Stimulated activated CD4-positive, alpha-beta T cell treated with anti-CD3 and anti-CD28 coated beads, Interleukin-4, amount 100 ng/mL, for 1 hour (primary cell): ENCODE data around the gene FAM50B.

Source experiments
- DNase-seq: peaks from one replicate; pipeline ENCODE4 v3.0.0-alpha.2; 2020

The FAM50B gene

DNA sequence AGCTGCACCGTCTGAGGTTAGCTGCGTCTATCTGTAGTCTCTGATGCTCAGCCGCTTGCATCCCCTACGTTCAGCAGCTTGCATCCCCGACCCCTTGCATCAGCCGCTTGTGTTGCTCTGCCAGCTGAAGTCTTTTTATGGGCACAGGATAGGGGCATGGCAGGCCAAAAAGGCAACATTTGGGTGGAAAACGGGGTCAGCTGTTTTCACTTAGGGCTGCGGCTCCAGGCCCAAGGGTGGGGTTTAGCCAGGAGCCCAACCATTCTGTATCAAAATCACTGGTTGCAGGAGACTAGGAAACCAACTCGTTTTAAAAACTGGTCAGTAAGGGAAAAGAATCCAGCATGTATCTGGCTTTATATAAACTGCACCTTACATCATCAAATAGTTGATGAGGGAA, 49.9 kb downstream of the FAM50B start:
- no peak for DNase-seq

- no peak for DNase-seq
Observed at GRCh38 chr6:3899970-3900439, 50.8 kb downstream of the FAM50B start.
